HG03354 (cell line): Measurements from ENCODE around the gene KRTAP1-3.
"Not testable (repeated sequence)": the region's sequence is repeated elsewhere in the genome, so short reads cannot be mapped to it uniquely, and the experiment has no call there.

Source experiments
- ATAC-seq: cut with Tn5 transposase; IDR thresholded peaks from one replicate; pipeline ENCODE4 v1.9.1; 2021; ENCODE audit warnings: mild to moderate bottlenecking; ENCODE audit not compliant: unreplicated experiment, poor library complexity, severe bottlenecking

The KRTAP1-3 gene

GRCh38 chr17:41034346-41034935 lies at the start of gene KRTAP1-3:
Gene KRTAP1-3 (minus strand): TSS chr17:41034874. CDS start chr17:41034821, 53 bp downstream.
- ATAC-seq: not testable (repeated sequence)

GRCh38 chr17:41084100-41084856 lies 49.6 kb upstream of the KRTAP1-3 start, which contains the start of gene KRTAP4-7:
Gene KRTAP4-7 (plus strand): TSS chr17:41084150. CDS start chr17:41084207, 57 bp downstream.
- ATAC-seq: not testable (repeated sequence)

GRCh38 chr17:41083427-41083826 lies 48.8 kb upstream of the KRTAP1-3 start:
- not testable (repeated sequence) for ATAC-seq

GRCh38 chr17:41082626-41083025 lies 48.0 kb upstream of the KRTAP1-3 start:
- no peak for ATAC-seq

- no peak for ATAC-seq
Measured at GRCh38 chr17:41076788-41077187, 42.1 kb upstream of the KRTAP1-3 start.

GRCh38 chr17:41073676-41074075 lies 39.0 kb upstream of the KRTAP1-3 start:
- ATAC-seq: no peak

GRCh38 chr17:41071606-41072360 lies 37.1 kb upstream of the KRTAP1-3 start:
- ATAC-seq: no peak

GRCh38 chr17:41069031-41069430 lies 34.4 kb upstream of the KRTAP1-3 start:
- ATAC-seq: no peak

GRCh38 chr17:41067281-41067680 lies 32.6 kb upstream of the KRTAP1-3 start:
- ATAC-seq: no peak

GRCh38 chr17:41065829-41066624 lies 31.4 kb upstream of the KRTAP1-3 start, which contains the start of gene KRTAP2-4:
Gene KRTAP2-4 (minus strand): TSS chr17:41065879. CDS start chr17:41065845, 34 bp downstream.
- ATAC-seq: no peak

GRCh38 chr17:41065016-41065689 lies 30.5 kb upstream of the KRTAP1-3 start:
- ATAC-seq: not testable (repeated sequence)

- no peak for ATAC-seq
Measured at GRCh38 chr17:41064301-41064700, 29.6 kb upstream of the KRTAP1-3 start.

GRCh38 chr17:41063449-41063848 lies 28.8 kb upstream of the KRTAP1-3 start:
- no peak for ATAC-seq

- no peak for ATAC-seq
Measured at GRCh38 chr17:41061964-41062363, 27.3 kb upstream of the KRTAP1-3 start.

GRCh38 chr17:41060052-41060604 lies 25.5 kb upstream of the KRTAP1-3 start, which contains the start of gene KRTAP2-3:
Gene KRTAP2-3 (minus strand): TSS chr17:41060114. CDS start chr17:41060050, 64 bp downstream.
- ATAC-seq: no peak

GRCh38 chr17:41059276-41060051 lies 24.8 kb upstream of the KRTAP1-3 start:
- not testable (repeated sequence) for ATAC-seq

GRCh38 chr17:41058741-41059140 lies 24.1 kb upstream of the KRTAP1-3 start:
- no peak for ATAC-seq

GRCh38 chr17:41057547-41057946 lies 22.9 kb upstream of the KRTAP1-3 start:
- no peak for ATAC-seq
